ENCODE measurements around the gene SCP2. TPM values are rescaled to one million over a fixed set of nuclear protein-coding genes. Genes with fewer than 3 reads are reported as not detected.

SCP2 gene
- total RNA-seq, 1 donor from 2014 or later, result 130 TPM

DNA sequence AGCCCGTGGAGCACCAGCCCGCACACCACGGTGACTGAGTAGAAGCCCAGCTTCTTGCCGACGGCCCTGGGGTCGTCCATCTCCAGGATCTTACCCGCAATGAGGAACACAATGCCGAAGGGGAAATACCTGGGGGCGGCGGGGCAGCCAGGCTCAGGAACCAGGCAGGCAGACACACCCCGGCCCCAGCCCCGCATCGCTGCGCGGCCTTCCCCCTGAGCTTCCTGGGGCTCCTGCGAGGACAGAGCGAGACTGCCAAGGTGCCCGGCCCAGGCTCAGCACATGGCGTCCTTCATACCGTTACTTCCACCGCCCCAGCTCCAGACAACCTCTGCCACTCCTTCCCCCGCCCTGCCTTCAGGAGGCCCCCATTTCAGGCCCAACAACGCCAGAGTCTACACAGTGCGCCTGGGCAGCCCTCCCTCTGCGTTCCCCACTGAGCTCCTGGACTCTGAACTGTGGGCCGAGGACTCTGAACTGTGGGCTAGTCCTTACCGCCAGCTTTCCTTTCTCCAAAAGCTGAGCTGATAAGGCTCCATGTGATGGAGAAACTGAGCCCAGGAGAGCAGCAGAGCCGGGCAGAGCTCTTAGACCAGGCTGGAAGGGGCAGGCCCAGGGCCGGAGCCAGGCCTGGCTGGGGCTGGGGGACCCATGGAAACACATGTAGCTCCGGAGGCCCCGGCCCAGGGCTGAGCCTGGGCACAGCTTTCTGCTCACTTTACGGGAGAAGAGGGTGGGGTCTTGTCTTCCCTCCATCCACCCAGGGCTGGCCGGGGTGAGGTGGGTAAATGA, 165.8 kb downstream of the SCP2 start:
- no peaks in the 10 kb centered on the region for H3K36me3 ChIP-seq
- no peak overlapping the region for H3K4me3 ChIP-seq
- no peak for DNase-seq
- no peak for TF ChIP-seq CTCF (IDR thresholded peaks at IDR 0.05; ENCODE audit: borderline replicate concordance)
- no peaks in the 10 kb centered on the region for H3K9me3 ChIP-seq (replicated peaks)
- H3K4me1 ChIP-seq, result peaks cover 21% of the 10 kb centered on the region
- H3K27ac ChIP-seq (replicated peaks), result no peak overlapping the region
- H3K27me3 ChIP-seq (ENCODE audit: low read depth), result no peaks in the 10 kb centered on the region
- intact Hi-C loops (cut with micrococcal nuclease), result no loop called here

DNA sequence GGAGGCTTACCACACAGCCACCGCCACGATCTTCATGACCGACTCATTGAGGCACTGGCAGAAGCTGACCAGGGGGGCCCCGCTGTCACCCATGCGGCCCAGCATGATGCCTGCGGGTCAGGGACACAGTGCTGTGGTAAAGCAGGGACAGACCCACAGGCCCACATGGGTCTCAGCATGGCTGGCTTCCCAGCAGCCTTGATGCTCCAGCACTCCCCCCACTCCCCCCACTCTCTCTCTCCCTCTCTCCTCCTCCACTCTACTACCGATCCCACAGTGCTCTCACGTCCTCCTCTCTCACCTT, 166.3 kb downstream of the SCP2 start:
- intact Hi-C loops (cut with micrococcal nuclease), result no loop called here

GRCh38 chr1:53093778-53094532, 166.9 kb downstream of the SCP2 start:
- H3K4me1 ChIP-seq, result peaks cover 21% of the 10 kb centered on the region
- no peaks in the 10 kb centered on the region for H3K9me3 ChIP-seq (replicated peaks)
- no peak overlapping the region for H3K4me3 ChIP-seq
- no peak for DNase-seq
- no peak overlapping the region for H3K27ac ChIP-seq (replicated peaks)
- no peaks in the 10 kb centered on the region for H3K36me3 ChIP-seq
- H3K27me3 ChIP-seq (ENCODE audit: low read depth), result no peaks in the 10 kb centered on the region
- intact Hi-C loops (cut with micrococcal nuclease), result no loop called here
- no peak for TF ChIP-seq CTCF (IDR thresholded peaks at IDR 0.05; ENCODE audit: borderline replicate concordance)

More for the DNA sequence above, 166.3 kb downstream of the SCP2 start:
- H3K36me3 ChIP-seq, result no peaks in the 10 kb centered on the region
- H3K27me3 ChIP-seq (ENCODE audit: low read depth), result no peaks in the 10 kb centered on the region
- no peak overlapping the region for H3K4me3 ChIP-seq
- no peak for DNase-seq
- no peak overlapping the region for H3K27ac ChIP-seq (replicated peaks)
- TF ChIP-seq CTCF (IDR thresholded peaks at IDR 0.05; ENCODE audit: borderline replicate concordance), result no peak
- H3K4me1 ChIP-seq, result peaks cover 21% of the 10 kb centered on the region
- no peaks in the 10 kb centered on the region for H3K9me3 ChIP-seq (replicated peaks)

DNA sequence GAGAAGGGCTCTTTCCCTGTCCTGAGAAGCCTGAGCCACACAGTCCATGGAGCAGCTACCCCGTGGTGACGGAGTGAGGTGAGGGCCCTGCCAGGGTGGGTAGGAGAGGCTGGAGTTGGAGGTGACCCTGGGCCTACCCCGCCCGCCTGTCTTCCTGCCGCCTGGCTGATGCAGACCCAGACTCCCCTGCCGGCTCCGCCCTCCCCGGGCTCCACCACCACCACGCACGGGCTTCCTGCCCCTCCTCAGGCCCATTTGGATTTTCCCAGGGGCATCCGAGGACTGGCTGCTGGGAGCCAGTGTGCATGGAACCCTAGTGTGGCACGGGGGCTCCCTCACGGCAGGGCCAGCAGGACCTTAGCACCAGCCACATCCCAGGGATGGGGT, 167.4 kb downstream of the SCP2 start:
- Histone ChIP-seq H3K27me3 (ENCODE audit: low read depth) (no peaks in the 10 kb centered on the region), H3K4me1 (peaks cover 21% of the 10 kb centered on the region), H3K9me3 (replicated peaks) (no peaks in the 10 kb centered on the region), H3K4me3 (no peak overlapping the region), H3K36me3 (no peaks in the 10 kb centered on the region), H3K27ac (replicated peaks) (no peak overlapping the region)
- intact Hi-C loops (cut with micrococcal nuclease), result no loop called here
- no peak for TF ChIP-seq CTCF (IDR thresholded peaks at IDR 0.05; ENCODE audit: borderline replicate concordance)
- DNase-seq, result no peak

Small RNA genes within 50 kb of the gene (microRNA-seq; reads per million reads assigned to microRNA genes)
- gene MIR1273F, result not detected
- not detected for gene MIR1273G
- not detected for gene MIR5095

Other genes starting within 250 kb of the SCP2 start
- gene COA7, start 228.9 kb upstream of the SCP2 start, total RNA-seq, result 18.5 TPM
- gene ZYG11B, start 200.8 kb upstream of the SCP2 start, total RNA-seq, result 68.3 TPM
- not detected for gene ZYG11A, start 84.5 kb upstream of the SCP2 start, total RNA-seq
- gene ECHDC2, start 5.5 kb upstream of the SCP2 start, total RNA-seq, result 119 TPM
- 22.9 TPM for gene PODN, start 134.9 kb downstream of the SCP2 start, total RNA-seq
- gene SLC1A7, start 215.4 kb downstream of the SCP2 start, total RNA-seq, result 0.44 TPM